DMS153 treated with DMSO at 0.1 percent for 48 hours (cell line): ENCODE results near the gene KLC3.

ENCODE experiments used
- DNase-seq: peaks from one replicate; lab custom pipeline; 2025; ENCODE audit not compliant: unreplicated experiment; lab: John Stamatoyannopoulos, UW

KLC3 gene

DNA sequence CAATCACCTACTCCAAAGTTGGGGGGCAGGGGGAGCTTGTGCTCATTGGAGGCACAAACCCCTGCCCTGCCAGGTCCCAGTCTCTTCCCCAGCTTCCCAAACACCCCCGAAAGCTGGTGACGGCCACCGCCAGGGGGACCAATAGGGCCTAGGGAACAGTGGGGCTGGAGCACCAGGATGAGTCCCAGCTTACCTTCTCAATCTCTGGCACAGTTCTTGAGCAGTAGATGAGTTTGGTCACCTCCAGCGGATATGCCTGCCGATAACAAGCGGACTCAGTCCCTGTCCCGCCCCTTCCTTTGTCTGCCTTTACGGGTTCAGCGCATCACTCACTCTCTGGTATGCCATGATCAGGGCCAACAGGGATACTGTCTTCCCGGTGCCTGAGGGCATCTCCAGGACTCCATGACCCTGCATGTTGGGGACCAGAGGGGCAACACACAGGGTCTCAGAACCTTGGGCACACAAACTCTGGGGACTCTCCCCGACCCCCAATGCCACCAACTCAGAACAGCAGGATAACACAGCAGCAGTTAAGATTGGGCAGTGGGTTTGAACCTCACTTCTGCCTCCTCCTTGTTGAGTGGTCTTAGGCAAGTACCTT lies 28.3 kb downstream of the KLC3 start:
- no peak for DNase-seq

DNA sequence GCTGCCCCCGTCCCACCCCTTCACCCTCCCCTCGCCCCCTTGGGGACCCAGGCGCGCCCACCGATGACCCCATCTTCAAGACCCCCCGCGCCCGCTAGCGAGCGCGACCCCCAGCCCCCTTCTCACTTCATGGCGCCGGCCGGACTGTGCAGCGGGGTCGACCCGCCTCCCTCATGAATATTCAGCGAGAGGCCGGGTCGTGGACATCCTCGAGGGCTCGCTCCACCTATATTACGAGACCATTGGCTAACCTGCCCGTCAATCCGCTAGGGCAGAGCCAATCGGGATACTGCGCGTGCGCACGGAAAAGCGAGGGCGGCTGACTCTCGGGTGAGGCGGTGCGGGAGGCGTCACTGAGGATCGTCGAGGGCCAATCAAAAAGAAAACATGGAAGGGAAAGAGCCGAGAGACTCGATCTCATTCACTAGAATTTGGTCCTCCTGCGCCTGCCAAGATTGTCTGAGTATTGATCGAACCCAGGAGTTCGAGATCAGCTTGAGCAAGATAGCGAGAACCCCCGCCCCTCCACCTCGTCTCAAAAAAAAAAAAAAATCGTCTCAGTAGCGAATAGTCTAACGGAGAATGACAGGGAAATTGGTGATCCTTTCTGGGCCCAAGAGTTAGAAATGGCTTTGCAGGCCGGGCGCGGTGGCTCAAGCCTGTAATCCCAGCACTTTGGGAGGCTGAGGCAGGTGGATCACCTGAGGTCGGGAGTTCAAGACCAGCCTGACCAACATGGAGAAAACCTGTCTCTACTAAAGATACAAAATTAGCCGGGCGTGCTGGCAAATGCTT lies 30.1 kb downstream of the KLC3 start, which contains the start of gene ERCC2:
Gene ERCC2, minus strand, starts transcription at position 164 of the 795 bp plus-strand sequence. Its CDS starts 33 bp downstream, at position 131.
- peak; percentile 94 for DNase-seq

DNA sequence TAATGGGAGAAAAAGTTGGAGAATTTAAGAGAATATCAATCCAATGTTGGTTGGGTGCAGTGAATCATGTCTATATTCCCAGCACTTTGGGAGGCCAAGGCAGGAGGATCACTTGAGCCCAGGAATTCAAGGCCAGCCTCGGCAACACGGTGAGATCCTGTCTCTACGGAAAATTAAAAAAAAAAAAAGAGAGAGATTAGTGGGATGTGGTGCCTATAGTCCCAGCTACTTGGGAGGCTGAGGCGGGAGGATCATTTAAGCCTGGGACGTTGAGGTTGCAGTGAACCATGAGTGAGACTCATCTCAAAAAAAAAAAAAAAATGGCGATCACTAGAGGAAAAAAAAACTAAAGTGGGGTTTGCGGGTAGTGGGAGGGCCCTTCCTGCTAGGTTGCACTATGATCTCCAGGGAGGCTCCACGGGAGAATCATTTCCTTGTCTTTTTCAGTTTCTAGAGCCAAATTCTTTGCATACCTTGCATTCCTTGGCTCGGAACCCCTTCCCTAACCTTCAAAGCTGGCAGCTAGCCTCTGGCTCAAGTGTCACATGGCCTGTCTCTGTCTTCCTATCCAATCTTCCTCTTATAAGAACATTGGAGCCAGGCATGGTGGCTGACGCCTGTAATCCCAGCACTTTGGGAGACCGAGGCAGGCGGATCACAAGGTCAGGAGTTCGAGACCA lies 35.6 kb downstream of the KLC3 start:
- no peak for DNase-seq

GRCh38 chr19:45380107-45380506 lies 39.6 kb downstream of the KLC3 start:
- no peak for DNase-seq

GRCh38 chr19:45382426-45382825 lies 41.9 kb downstream of the KLC3 start:
- DNase-seq: no peak

DNA sequence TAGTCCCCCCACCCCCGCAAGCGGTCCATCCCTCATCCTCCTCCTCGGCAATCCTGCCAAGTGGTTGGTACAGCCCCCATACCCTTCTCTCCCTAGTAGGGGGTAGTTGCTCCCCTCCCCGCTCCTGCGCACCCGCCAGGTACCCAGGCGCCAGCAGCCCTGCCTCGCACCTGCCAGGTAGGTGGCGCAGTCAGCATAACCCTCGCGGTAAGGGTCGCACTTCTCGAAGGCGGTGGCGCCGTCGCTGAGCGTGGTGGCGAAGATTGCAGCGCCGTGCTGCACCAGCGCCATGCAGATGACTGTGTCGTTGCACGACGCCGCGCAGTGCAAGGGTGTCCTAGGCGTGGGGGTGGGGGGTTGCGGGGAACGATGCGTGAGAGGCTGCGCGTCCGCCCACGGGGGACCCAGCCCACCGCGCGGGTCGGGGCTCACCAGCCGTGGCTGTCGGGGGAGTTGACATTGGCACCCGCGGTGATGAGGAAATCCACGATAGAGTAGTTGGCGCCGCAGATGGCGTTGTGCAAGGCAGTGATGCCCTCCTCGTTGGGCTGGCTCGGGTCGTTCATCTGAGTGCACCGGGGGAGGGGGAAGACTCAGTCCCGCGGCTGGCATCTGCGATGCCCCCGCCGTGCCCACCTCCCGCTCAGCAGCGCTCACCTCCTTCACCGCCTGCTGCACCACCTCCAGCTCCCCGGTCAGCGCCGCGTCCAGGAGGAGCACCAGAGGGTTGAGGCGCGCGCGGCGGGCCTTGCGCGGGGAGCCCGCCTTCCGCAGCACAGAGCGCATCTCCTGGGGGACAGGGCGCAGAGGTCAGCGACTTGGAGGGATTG lies 45.1 kb downstream of the KLC3 start:
- no peak for DNase-seq

DNA sequence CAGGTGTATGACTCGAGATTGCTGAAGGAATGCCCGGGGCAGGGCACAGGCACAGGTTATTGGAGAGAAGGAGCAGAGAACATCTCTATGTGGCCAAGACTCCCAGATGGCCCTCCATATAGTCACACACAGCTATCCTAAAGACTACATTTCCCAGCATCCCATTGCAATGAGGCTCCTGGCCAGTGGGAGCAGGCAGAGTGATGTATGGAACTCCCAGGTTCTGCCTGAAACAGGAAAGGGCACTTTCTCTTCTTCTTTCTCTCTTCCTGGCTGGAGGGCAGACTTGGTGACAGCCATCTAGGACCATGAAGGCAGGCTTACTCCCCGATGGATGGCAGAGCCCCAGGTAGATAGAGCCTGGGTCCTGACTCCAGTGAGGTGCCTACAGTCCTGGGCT lies 50.8 kb downstream of the KLC3 start:
- no peak for DNase-seq

DNA sequence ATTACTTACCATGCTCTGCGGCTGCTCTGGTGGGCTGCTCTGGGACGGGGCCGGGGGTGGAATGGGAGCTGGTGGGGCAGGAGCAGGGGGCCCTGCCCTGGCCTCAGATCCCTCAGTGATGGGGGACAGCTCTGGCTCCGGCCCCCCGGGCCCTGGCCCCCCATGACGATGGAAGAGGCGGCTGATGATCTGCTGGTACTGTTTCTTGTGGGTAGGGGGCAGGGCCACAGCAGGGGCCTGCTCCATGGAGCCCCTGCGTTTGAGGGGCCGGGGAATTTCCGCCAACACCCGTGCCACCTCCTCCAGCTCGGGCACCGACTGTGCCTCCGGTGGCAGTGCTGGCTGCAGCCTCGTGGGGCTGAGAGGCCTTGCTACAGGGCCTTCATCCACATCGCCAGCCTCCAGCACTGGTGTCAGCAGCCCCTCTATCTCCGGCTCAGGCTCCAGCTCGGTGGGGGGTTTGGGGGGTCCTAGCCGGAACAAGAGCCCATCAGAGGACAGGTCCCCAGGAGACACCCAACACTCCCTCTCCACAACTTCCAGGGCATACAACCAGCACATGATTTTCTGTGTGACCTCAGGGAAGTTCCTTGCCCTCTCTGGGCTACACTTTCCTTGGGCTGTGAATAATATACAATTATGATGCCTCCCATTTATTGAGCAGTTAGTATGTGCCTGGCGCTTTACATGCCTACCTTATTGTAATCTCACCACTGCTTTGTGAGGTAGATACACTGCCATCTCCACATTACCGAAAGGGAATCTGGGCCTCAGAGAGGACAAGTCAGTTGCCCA lies 51.5 kb downstream of the KLC3 start:
- DNase-seq: no peak

- no peak for DNase-seq
These were observed 55.5 kb downstream of the KLC3 start for GRCh38 chr19:45395821-45396617.

GRCh38 chr19:45400192-45400591 lies 59.6 kb downstream of the KLC3 start:
- DNase-seq: no peak
